Measurements from ENCODE around the gene CMIP. TPM values are rescaled to one million over a fixed set of nuclear protein-coding genes. Genes with fewer than 3 reads are reported as not detected.
A peak's percentile ranks its signal among the peaks of the same experiment; 100 is the strongest.

CMIP gene
- total RNA-seq, 3 donors from 2014 or later = 14.9 to 23.9 (median 17.6) TPM

DNA sequence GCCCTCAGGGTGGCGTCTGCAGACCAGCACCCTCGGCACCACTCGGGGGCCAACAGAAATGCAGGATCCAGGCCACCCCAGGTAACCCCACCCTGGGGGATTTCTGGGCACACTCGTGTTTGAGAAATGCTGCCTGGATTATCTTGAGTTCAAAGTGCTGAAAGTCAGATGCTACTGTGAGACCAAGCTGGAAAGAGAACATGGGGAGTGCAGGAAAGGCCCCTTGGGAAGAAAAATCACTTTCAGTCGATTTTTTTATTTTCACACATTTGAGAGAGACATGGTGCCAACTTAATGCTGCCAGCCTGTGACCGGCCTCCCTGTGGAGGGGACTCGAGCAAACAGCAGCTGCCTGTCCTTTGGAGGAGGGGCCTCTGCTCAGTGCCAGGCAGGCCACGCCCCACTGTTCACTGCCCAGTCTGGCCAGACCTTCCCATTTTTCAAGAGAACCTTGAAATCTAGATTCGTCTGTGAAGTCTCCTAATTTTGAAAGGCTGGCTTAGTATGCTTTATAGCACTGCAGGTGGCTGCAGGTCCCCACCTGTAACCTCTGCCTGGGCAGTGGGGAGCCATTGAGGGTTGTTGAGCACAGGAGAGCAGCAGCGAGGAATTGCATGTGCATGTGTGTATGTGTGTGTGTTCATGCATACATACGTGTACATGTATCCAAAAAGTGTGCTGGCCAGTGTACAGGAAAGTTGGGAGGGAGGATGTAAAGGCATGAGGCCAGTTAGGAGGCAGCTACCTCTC lies 263.8 kb downstream of the CMIP start:
- no peaks in the 10 kb centered on the region for H3K36me3 ChIP-seq
- no peak for DNase-seq (ENCODE audit: low spot score in 2 of 2)

DNA sequence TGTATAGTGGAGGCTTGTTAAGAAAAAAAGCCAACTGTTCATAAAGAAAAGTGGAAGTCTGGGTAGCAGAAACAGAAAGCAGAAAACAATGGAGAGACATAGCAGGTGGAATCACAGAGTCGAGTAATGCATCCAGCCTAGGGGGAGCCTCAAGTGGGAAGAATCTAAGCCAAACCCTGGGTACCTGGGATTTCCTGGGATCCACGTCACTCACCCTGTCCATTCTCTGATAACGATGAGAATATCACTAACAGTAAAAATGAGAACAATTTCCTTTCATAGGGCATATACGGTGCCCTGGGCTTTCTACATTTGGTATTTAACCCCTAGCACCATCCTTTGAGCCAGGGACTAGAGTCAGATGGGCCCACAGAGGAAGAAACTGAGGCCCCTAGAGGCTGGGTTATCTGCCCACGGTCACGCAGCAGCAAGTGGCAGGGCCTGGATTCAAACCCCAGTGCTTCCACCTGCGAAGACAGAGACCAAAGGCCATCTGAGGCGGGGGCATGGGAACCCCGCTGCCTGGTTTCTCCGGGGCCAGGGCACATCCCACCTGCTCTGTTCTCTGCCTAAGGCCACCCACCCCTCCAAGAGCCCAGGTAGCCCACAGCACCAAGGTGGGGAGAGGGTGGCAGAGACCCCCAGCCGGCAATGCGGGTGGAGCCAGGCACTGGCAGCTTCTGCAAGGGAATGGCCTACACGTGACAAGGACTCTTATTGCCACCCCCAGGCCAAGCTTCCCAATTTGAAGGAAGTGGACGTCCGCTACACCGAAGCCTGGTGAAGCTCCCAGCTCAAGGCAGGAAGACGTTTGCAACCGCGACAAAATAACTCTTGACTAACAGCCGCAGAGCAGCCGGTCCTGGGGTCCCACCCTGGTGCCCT lies 264.6 kb downstream of the CMIP start:
- no peak overlapping the region for H3K27ac ChIP-seq
- DNase-seq (ENCODE audit: low spot score in 2 of 2) = no peak
- intact Hi-C loops (cut with DNase I; ENCODE audit: low total_unique reads) = loop anchor here (10.0 kb wide), 1 partner anchor 304 kb away; no protein-coding TSS in a partner anchor
- H3K36me3 ChIP-seq = no peaks in the 10 kb centered on the region
- no peak for TF ChIP-seq POLR2A (IDR thresholded peaks at IDR 0.05)
- TF ChIP-seq, protein P1, sequence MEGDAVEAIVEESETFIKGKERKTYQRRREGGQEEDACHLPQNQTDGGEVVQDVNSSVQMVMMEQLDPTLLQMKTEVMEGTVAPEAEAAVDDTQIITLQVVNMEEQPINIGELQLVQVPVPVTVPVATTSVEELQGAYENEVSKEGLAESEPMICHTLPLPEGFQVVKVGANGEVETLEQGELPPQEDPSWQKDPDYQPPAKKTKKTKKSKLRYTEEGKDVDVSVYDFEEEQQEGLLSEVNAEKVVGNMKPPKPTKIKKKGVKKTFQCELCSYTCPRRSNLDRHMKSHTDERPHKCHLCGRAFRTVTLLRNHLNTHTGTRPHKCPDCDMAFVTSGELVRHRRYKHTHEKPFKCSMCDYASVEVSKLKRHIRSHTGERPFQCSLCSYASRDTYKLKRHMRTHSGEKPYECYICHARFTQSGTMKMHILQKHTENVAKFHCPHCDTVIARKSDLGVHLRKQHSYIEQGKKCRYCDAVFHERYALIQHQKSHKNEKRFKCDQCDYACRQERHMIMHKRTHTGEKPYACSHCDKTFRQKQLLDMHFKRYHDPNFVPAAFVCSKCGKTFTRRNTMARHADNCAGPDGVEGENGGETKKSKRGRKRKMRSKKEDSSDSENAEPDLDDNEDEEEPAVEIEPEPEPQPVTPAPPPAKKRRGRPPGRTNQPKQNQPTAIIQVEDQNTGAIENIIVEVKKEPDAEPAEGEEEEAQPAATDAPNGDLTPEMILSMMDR (IDR thresholded peaks at IDR 0.05) = no peak
- no peak for TF ChIP-seq POLR2AphosphoS5 (IDR thresholded peaks at IDR 0.05)
- no peaks in the 10 kb centered on the region for H3K27me3 ChIP-seq
- H3K4me3 ChIP-seq = no peak overlapping the region
- no peaks in the 10 kb centered on the region for H3K9me3 ChIP-seq
- no peaks in the 10 kb centered on the region for H3K4me1 ChIP-seq

More for the DNA sequence above, 263.8 kb downstream of the CMIP start:
- no peaks in the 10 kb centered on the region for H3K9me3 ChIP-seq
- H3K4me1 ChIP-seq = no peaks in the 10 kb centered on the region
- intact Hi-C loops (cut with DNase I; ENCODE audit: low total_unique reads) = loop anchor here (10.0 kb wide), 1 partner anchor 304 kb away; no protein-coding TSS in a partner anchor
- no peak overlapping the region for H3K4me3 ChIP-seq
- peak overlapping the region in 1 of 2 donors; percentile 3 for H3K27ac ChIP-seq
- no peaks in the 10 kb centered on the region for H3K27me3 ChIP-seq
- TF ChIP-seq, protein P1 (IDR thresholded peaks at IDR 0.05) = no peak
- no peak for TF ChIP-seq POLR2A (IDR thresholded peaks at IDR 0.05)
- TF ChIP-seq POLR2AphosphoS5 (IDR thresholded peaks at IDR 0.05) = no peak

DNA sequence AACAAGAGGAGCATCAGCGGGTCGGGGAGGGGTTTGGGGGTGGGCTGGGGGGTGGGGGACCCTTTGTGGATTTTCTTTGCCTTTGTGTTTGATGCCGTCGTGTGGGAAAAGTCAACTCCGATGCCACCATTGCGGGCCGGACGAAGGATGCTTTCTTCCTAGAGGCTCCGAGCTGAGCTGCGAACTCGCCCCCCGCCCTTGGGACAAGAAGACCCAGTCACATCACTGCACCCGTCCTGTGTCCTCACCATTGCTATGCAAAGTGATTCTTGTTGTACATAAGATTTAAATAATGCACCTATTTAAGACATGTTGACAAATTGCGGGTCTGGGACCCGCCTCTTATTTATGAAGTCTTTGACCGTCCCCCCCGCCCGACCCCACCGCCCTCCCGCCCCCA lies 265.4 kb downstream of the CMIP start:
- no peaks in the 10 kb centered on the region for H3K36me3 ChIP-seq
- intact Hi-C loops (cut with DNase I; ENCODE audit: low total_unique reads) = no loop called here
- H3K4me3 ChIP-seq = no peak overlapping the region
- H3K9me3 ChIP-seq = no peaks in the 10 kb centered on the region
- no peaks in the 10 kb centered on the region for H3K27me3 ChIP-seq
- no peak for DNase-seq (ENCODE audit: low spot score in 2 of 2)
- no peaks in the 10 kb centered on the region for H3K4me1 ChIP-seq
- no peak overlapping the region for H3K27ac ChIP-seq
- TF ChIP-seq, protein P1 (IDR thresholded peaks at IDR 0.05) = no peak
- TF ChIP-seq POLR2A (IDR thresholded peaks at IDR 0.05) (no peak), POLR2AphosphoS5 (IDR thresholded peaks at IDR 0.05) (no peak)

DNA sequence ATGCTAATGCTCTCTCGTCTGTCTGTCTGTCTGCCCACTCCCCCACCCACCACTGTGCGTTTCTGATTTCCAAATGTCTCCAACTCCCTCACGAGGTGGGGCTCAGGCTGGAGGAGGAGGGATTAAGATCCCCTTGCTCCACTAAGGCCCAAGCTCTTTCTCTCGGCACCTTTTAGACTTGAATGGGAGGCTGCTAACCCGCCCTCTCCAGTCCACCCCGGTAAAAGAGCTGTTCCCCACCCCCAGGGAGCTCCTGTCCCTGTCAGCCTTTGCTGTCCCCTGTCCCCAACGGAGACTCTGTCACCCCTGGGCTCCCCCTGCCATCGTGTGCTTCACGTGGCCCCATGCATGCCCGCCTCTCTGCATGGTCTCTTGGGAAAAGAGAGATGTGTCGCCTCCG lies 266.0 kb downstream of the CMIP start:
- DNase-seq (ENCODE audit: low spot score in 2 of 2) = no peak
- Histone ChIP-seq H3K27me3 (no peaks in the 10 kb centered on the region), H3K27ac (no peak overlapping the region), H3K4me3 (no peak overlapping the region), H3K9me3 (no peaks in the 10 kb centered on the region), H3K4me1 (no peaks in the 10 kb centered on the region), H3K36me3 (no peaks in the 10 kb centered on the region)
- TF ChIP-seq POLR2AphosphoS5 (IDR thresholded peaks at IDR 0.05) (no peak), POLR2A (IDR thresholded peaks at IDR 0.05) (no peak)
- TF ChIP-seq, protein P1 (IDR thresholded peaks at IDR 0.05) = no peak
- intact Hi-C loops (cut with DNase I; ENCODE audit: low total_unique reads) = no loop called here
